Skin of body (tissue), 2 donors: Measurements from ENCODE around the gene DTNBP1. TPM values are rescaled to one million over a fixed set of nuclear protein-coding genes. Genes with fewer than 3 reads are reported as not detected.

Experiments used
- DNase-seq: peaks from one replicate; lab custom pipeline; 2025; lab: John Stamatoyannopoulos, UW
- total RNA-seq: library from RNA; depleted of rRNA; stranded (reverse); fragments of >200 nt; gene quantifications from one replicate; pipeline ENCODE4 v1.2.3, GENCODE V29; 2014

DTNBP1 gene
- total RNA-seq, 1 donor from 2014 or later, result 9.1 TPM

GRCh38 chr6:15515660-15516375, 147.0 kb downstream of the DTNBP1 start:
- no peak for DNase-seq

- no peak for DNase-seq
Measured at GRCh38 chr6:15515226-15515625, 147.6 kb downstream of the DTNBP1 start.

- DNase-seq, result no peak
Measured at GRCh38 chr6:15513801-15514711, 148.8 kb downstream of the DTNBP1 start.

- no peak for DNase-seq
Measured at GRCh38 chr6:15513131-15513771, 149.6 kb downstream of the DTNBP1 start.

DNA sequence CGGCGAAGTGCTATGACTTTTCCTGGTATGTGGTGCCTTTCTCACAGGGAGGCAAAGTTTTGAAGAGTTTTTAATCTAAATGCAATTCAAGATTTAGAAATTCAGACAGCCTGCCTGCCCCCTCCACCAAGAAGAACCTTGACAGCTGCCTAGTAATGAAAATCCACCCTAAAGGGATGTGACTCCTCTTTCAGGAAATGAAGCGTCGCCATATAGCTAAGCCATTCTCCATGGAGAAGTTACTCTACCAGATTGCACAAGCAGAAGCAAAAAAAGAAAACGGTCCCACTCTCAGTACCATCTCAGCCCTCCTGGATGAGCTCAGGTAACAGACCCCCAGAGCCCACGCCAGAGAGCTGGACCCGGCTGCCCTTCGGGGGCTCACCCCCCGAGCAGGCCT, 150.1 kb downstream of the DTNBP1 start:
- no peak for DNase-seq

GRCh38 chr6:15512126-15512525, 150.7 kb downstream of the DTNBP1 start:
- no peak for DNase-seq

GRCh38 chr6:15511248-15512125, 151.3 kb downstream of the DTNBP1 start:
- DNase-seq, result no peak

- no peak for DNase-seq
Measured at GRCh38 chr6:15510536-15511247, 152.1 kb downstream of the DTNBP1 start.

- DNase-seq, result no peak
Measured at GRCh38 chr6:15510121-15510520, 152.7 kb downstream of the DTNBP1 start.

GRCh38 chr6:15509335-15509933, 153.4 kb downstream of the DTNBP1 start:
- no peak for DNase-seq

DNA sequence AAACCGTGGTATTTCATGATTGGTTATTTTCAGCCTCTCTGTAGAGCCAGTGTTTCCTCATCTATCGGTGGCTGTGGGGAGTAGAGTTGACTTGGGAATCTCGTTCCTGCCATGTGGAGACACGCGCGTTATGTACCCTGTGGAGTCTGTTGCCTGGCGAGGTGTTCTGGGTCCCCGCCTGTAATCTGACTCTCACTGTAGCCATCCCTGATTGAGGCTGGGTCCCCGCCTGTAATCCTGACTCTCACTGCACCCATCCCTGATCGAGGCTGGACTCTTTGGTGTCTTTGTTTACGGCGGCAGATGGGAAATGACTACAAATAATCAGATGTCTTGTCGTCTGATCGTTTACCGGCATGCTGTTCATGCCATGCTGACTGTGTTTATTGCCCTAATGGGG, 153.9 kb downstream of the DTNBP1 start:
- DNase-seq, result no peak

DNA sequence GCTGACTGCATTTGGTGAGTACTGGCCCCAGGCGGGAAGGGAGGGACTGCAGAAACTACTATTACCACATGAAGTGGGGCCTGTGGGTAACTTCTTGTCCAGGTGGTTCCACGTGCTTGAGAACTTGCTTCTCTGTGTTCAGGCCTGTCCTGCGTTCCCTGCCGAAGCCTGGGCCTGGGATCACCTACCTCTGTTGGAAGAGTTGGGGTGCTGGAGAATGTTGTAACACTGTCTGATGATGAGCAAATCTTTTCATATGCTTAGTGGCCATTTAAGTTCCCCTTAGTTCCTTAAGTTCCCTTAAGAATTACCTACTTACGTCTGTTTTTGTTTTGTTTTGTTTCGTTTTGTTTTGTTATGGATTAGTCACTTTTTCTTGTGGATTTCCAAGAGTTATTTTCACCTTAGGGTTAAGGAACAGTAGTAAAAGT, 154.4 kb downstream of the DTNBP1 start:
- DNase-seq, result no peak

GRCh38 chr6:15507746-15508145, 155.1 kb downstream of the DTNBP1 start:
- DNase-seq, result no peak

DNA sequence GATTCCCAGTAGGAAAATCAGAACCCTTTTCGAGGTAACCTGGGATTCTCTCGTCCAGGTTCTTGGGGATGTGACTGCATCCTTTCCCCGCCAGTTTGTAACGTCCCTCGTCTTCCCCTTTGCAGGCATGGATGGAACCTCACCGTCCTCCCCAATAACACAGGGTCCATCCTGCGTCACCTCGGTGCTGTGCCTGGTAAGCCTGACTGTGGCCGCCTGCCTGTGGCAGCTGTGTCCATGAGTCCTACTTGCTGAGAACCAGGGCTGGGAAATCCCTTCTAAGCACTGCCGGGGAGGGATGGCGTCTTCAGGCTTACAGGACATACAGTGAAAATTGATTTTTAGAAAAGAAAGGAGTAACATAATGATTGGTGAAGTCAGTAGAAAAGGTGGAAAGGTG, 155.6 kb downstream of the DTNBP1 start:
- no peak for DNase-seq

GRCh38 chr6:15506066-15506465, 156.8 kb downstream of the DTNBP1 start:
- no peak for DNase-seq

DNA sequence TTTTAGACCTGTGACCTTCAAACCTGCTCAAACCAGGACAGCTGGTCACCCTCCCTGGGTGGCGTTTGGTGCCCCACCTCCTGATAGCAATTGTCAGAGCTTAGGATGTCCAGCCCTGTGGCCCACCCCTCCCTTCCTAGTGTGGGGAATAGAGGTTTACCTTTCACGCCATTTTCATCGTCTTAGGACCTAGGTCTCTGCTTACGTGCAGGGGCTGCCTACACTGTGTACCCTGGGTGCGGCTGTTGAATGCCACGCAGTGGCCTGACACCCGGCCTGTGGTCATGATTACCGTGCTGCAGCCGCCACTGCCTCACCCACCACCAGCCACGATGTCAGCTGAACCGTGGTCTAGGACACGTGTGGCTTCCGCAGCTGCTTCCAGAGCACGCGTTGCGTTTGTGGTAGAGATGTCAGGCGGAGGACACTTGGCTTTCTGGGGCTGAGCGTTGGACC, 157.3 kb downstream of the DTNBP1 start:
- no peak for DNase-seq

GRCh38 chr6:15504581-15505350, 158.1 kb downstream of the DTNBP1 start:
- DNase-seq, result peak; percentile 92

DNA sequence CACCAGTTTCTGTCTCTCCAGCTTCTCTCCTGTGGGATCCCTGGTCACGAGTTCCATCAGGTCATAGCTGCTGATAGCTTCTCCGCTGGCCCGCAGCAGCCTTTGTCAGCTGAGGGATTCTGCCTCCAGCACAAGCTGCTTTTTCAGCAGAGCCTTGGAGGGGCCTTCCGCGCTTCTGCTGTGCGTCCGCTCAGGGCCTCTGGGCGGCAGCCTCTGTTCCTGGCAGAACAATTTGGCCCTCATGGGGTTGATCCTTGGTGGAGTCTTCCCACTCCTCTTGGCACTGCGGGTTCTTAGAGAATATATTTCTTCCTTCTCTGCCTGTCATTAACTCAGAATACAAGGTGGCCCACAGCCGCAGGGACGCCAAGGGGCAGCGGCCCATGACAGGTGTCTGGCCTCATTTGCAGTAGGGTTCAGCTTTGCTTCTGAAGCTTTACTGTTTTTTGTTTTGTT, 158.8 kb downstream of the DTNBP1 start:
- DNase-seq, result peak; percentile 60

GRCh38 chr6:15503346-15503680, 159.5 kb downstream of the DTNBP1 start:
- no peak for DNase-seq
